PC-9 (cell line): ENCODE data around the gene GNG4.

Source experiments
- EZH2 ChIP-seq: fragments of 200-600 bp; sonication (generic); IDR thresholded peaks from 2 replicates; pipeline ENCODE4 v1.8.0; 2017; ENCODE audit warnings: antibody characterized with exemption, low read depth
- TF ChIP-seq, protein P1 (sequence below): fragments of 200-600 bp; sonication (generic); conservative IDR thresholded peaks from 2 replicates; pipeline ENCODE4 v1.6.1; 2017; ENCODE audit warnings: mixed run types, antibody characterized with exemption, mild to moderate bottlenecking, moderate library complexity

GRCh38 chr1:235563513-235564061 lies 86.0 kb downstream of the GNG4 start:
- TF ChIP-seq, protein P1, sequence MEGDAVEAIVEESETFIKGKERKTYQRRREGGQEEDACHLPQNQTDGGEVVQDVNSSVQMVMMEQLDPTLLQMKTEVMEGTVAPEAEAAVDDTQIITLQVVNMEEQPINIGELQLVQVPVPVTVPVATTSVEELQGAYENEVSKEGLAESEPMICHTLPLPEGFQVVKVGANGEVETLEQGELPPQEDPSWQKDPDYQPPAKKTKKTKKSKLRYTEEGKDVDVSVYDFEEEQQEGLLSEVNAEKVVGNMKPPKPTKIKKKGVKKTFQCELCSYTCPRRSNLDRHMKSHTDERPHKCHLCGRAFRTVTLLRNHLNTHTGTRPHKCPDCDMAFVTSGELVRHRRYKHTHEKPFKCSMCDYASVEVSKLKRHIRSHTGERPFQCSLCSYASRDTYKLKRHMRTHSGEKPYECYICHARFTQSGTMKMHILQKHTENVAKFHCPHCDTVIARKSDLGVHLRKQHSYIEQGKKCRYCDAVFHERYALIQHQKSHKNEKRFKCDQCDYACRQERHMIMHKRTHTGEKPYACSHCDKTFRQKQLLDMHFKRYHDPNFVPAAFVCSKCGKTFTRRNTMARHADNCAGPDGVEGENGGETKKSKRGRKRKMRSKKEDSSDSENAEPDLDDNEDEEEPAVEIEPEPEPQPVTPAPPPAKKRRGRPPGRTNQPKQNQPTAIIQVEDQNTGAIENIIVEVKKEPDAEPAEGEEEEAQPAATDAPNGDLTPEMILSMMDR = no peak
- no peak for TF ChIP-seq EZH2
